Chondrocyte (in vitro differentiated cells): Measurements from ENCODE around the gene ARPIN. TPM values are rescaled to one million over a fixed set of nuclear protein-coding genes. Genes with fewer than 3 reads are reported as not detected.
"Not testable (repeated sequence)": the region's sequence is repeated elsewhere in the genome, so short reads cannot be mapped to it uniquely, and the experiment has no call there.

Source experiments
- DNase-seq: peaks from one replicate; pipeline ENCODE4 v3.0.0; 2021; ENCODE audit warnings: mixed read lengths, low spot score
- H3K27ac Mint-ChIP-seq: one replicate; pipeline ENCODE4 v1.8.0; 2021; ENCODE audit warnings: mild to moderate bottlenecking, moderate library complexity, mixed read lengths; ENCODE audit not compliant: unreplicated experiment
- H3K27me3 Mint-ChIP-seq: 2 replicates; pipeline ENCODE4 v1.8.0; 2021; ENCODE audit warnings: low read depth, mixed read lengths
- H3K36me3 Mint-ChIP-seq: 2 replicates; pipeline ENCODE4 v1.8.0; 2021; ENCODE audit warnings: low read depth, mixed read lengths
- H3K4me1 Mint-ChIP-seq: 2 replicates; pipeline ENCODE4 v1.8.0; 2021; ENCODE audit warnings: low read depth, mild to moderate bottlenecking, mixed read lengths
- H3K4me3 Mint-ChIP-seq: one replicate; pipeline ENCODE4 v1.8.0; 2021; ENCODE audit warnings: mild to moderate bottlenecking, moderate library complexity, mixed read lengths; ENCODE audit not compliant: unreplicated experiment
- H3K9me3 Mint-ChIP-seq: 2 replicates; pipeline ENCODE4 v1.8.0; 2021; ENCODE audit warnings: low read depth, mixed read lengths
- CTCF ChIP-seq: fragments of 200-600 bp; sonication (generic); IDR thresholded peaks from 2 replicates; pipeline ENCODE4 v1.5.0; 2021; ENCODE audit warnings: antibody characterized with exemption, mild to moderate bottlenecking, moderate library complexity
- total RNA-seq: library from RNA; stranded (reverse); gene quantifications from 3 replicates; pipeline ENCODE4 v1.2.1, GENCODE V29; 2021

The ARPIN gene
- total RNA-seq, 1 donor from 2014 or later = 17.0 TPM

GRCh38 chr15:89947385-89947784, 34.6 kb upstream of the ARPIN start:
- no peak for DNase-seq
- no peak overlapping the region for H3K27ac Mint-ChIP-seq
- no peaks in the 10 kb centered on the region for H3K36me3 Mint-ChIP-seq
- H3K9me3 Mint-ChIP-seq = no peaks in the 10 kb centered on the region
- H3K4me1 Mint-ChIP-seq = no peaks in the 10 kb centered on the region
- no peaks in the 10 kb centered on the region for H3K27me3 Mint-ChIP-seq
- no peak overlapping the region for H3K4me3 Mint-ChIP-seq
- no peak for TF ChIP-seq CTCF

GRCh38 chr15:89946681-89947299, 34.0 kb upstream of the ARPIN start:
- no peaks in the 10 kb centered on the region for H3K9me3 Mint-ChIP-seq
- no peak for TF ChIP-seq CTCF

GRCh38 chr15:89943721-89944120, 31.0 kb upstream of the ARPIN start:
- H3K36me3 Mint-ChIP-seq, H3K27ac Mint-ChIP-seq, H3K4me1 Mint-ChIP-seq, DNase-seq, H3K9me3 Mint-ChIP-seq, H3K4me3 Mint-ChIP-seq, H3K27me3 Mint-ChIP-seq: not testable (repeated sequence)

More at GRCh38 chr15:89946681-89947299, 34.0 kb upstream of the ARPIN start:
- no peak overlapping the region for H3K4me3 Mint-ChIP-seq
- DNase-seq = no peak
- H3K4me1 Mint-ChIP-seq = no peaks in the 10 kb centered on the region
- H3K27ac Mint-ChIP-seq = no peak overlapping the region
- H3K27me3 Mint-ChIP-seq = no peaks in the 10 kb centered on the region
- H3K36me3 Mint-ChIP-seq = no peaks in the 10 kb centered on the region

- Mint-ChIP-seq H3K4me3 (no peak overlapping the region), H3K9me3 (peaks cover 2% of the 10 kb centered on the region), H3K27ac (no peak overlapping the region), H3K36me3 (no peaks in the 10 kb centered on the region), H3K4me1 (no peaks in the 10 kb centered on the region), H3K27me3 (peaks cover 2% of the 10 kb centered on the region)
- TF ChIP-seq CTCF = no peak
- DNase-seq = no peak
Observed at GRCh38 chr15:89939910-89940309, 27.2 kb upstream of the ARPIN start.

GRCh38 chr15:89939377-89939776, 26.6 kb upstream of the ARPIN start:
- not testable (repeated sequence) for H3K4me3 Mint-ChIP-seq, H3K9me3 Mint-ChIP-seq, H3K27me3 Mint-ChIP-seq, H3K4me1 Mint-ChIP-seq, H3K36me3 Mint-ChIP-seq, H3K27ac Mint-ChIP-seq, DNase-seq

- Mint-ChIP-seq H3K27ac (no peak overlapping the region), H3K27me3 (peaks cover 2% of the 10 kb centered on the region), H3K36me3 (no peaks in the 10 kb centered on the region), H3K4me1 (no peaks in the 10 kb centered on the region), H3K9me3 (peaks cover 2% of the 10 kb centered on the region), H3K4me3 (no peak overlapping the region)
- no peak for TF ChIP-seq CTCF
- DNase-seq = no peak
Observed at GRCh38 chr15:89937365-89938350, 24.9 kb upstream of the ARPIN start.
